ENCODE results near the gene HOXB5.

HOXB5 gene

DNA sequence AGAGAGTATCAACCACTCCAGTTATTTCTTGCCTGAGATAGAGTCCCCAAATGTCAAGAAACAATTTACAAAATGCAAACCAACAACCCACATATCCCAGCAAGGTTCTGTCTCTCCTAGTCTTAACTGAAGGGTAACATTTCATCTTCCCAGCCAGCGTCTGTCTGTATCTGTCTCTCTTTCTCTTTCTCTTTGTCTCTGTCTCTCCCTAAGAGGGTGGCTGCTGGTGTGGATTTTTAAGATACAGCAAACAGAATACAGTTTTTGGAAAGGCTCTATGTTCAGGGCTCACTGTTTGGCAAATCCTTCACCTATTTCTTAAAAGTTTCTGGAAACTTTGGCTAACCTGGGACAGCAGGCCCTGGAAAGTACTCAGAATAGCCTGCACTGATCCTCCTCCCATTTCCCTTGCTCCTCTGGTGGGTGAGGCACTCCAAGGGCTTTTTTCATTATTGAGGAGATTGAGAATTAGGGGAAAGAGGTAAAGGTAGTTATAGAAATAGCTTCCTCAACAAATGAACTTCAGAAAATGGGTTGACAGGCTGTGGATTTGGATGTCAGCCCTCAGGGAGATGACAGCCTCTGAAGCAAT lies 21.7 kb downstream of the HOXB5 start:
- no peak for DNase-seq

- no peak for DNase-seq
Measured at GRCh38 chr17:48571024-48571818, 22.4 kb downstream of the HOXB5 start.

DNA sequence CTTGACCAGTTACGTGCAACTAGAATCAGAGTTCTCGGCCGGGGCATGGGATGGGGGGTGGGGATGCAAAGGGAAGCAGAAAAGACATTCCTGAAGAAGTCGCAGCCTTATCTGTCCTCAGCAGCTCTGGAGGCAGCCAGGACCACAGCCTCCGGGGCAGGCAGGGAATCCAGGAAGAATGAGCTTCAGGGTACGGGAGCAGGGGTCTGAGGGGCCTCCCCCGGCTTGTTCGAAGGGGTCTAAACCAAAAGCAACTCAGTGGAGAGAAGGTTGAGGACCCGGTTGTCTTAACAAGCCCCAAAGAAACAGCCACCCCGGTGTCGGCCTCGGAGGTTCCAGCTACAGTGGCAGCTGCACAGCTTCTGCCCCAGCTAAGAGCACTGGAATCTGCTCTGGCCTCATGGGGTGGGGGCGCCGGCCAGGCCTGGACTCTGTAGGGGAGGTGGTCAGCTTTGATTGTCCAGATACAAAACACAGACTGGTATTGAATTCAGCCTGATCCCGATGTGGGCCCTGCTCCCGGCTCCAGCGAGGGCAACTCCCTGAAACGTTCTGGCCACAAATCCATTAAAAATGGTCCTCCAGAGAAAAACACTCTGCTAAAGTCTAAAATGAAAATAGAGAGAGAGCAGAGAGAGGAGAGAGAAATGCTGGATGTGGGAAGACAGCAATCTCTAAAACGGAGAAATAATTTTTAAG lies 23.1 kb downstream of the HOXB5 start:
- DNase-seq, result no peak

GRCh38 chr17:48569674-48570324 lies 23.8 kb downstream of the HOXB5 start:
- DNase-seq, result no peak

- DNase-seq, result no peak
Measured at GRCh38 chr17:48569240-48569582, 24.4 kb downstream of the HOXB5 start.

- peak; percentile 69 for DNase-seq
Measured at GRCh38 chr17:48568499-48569239, 24.9 kb downstream of the HOXB5 start.

- DNase-seq, result no peak
Measured at GRCh38 chr17:48567646-48568354, 25.8 kb downstream of the HOXB5 start.

DNA sequence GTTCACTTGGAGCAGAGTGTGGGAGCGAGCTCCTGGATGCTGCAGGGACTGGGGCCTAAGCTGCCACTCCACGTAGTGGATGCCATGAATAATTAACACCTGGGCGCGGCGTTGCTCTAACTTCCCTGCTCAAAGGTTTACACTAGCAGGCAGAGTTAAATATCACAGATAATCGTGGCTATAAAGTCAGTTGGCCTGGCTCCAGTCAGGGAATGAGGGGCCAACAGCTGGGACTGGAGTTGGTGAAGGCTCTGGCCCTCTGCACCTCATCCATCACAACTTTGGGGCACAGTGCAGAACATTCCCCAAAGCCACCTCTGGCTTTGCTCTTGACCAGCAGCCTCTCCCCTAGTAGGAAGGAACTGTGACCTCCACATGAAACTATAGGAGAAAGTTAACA lies 26.4 kb downstream of the HOXB5 start:
- DNase-seq, result no peak

DNA sequence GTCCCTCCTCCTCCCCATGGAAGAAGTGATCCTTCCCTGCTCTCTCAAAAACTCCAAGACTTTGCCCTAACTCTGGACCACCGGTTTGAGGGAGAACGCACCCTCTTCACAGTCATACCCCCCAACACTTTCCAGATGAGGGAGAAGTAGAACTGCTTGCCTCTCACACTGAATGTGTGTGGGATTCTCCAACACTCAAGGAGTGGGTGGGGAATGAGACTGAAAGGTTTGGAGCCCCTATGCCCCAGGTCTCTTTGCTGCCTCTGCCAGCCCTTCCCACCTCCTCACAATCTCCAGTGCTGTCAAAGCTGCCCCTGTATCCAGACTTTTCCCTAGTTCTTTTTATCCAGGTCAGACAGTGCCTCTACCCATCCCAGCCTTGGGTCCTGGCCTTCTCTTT lies 26.9 kb downstream of the HOXB5 start:
- DNase-seq, result no peak

- DNase-seq, result no peak
Measured at GRCh38 chr17:48565925-48566710, 27.5 kb downstream of the HOXB5 start.

GRCh38 chr17:48565022-48565554 lies 28.5 kb downstream of the HOXB5 start:
- DNase-seq, result peak; percentile 70

- no peak for DNase-seq
Measured at GRCh38 chr17:48564188-48565021, 29.2 kb downstream of the HOXB5 start.

DNA sequence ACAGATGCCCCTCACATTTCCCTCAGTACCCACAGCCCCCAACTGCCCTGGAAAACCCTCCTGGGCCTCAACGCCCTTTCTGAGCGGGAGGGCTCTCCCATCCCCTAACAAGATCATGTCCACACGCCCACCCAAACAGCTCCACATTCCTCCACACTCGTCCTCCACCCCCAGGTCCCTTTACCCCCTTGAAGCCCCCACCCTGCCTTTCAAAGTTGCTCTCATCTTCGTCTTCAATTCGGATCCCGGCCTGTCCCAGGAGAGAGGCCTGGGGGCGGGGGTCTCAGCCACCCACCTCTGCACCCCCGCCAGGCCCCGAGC lies 29.8 kb downstream of the HOXB5 start:
- DNase-seq, result no peak

- DNase-seq, result no peak
Measured at GRCh38 chr17:48563385-48563838, 30.2 kb downstream of the HOXB5 start.

DNA sequence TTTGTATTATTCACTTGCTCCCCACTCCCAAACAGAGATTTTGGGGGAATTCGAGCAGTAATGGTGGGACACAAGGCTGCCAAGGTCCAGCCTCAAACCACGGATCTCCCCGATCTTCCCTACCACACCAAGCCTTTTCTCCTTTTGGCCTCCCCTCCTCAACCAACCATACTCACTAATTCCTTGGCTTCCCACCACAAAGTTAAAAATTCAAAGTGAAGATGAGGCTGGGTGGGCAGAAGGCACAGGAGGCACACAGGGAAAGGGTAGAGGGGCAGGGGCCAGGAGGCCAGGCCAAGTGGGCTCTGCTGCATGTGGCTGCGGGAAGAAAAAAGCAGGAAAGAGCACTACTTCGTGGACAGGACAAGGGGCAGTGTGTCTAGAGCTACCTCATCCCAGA lies 30.6 kb downstream of the HOXB5 start:
- no peak for DNase-seq

GRCh38 chr17:48561884-48562810 lies 31.4 kb downstream of the HOXB5 start:
- peak; percentile 87 for DNase-seq

DNA sequence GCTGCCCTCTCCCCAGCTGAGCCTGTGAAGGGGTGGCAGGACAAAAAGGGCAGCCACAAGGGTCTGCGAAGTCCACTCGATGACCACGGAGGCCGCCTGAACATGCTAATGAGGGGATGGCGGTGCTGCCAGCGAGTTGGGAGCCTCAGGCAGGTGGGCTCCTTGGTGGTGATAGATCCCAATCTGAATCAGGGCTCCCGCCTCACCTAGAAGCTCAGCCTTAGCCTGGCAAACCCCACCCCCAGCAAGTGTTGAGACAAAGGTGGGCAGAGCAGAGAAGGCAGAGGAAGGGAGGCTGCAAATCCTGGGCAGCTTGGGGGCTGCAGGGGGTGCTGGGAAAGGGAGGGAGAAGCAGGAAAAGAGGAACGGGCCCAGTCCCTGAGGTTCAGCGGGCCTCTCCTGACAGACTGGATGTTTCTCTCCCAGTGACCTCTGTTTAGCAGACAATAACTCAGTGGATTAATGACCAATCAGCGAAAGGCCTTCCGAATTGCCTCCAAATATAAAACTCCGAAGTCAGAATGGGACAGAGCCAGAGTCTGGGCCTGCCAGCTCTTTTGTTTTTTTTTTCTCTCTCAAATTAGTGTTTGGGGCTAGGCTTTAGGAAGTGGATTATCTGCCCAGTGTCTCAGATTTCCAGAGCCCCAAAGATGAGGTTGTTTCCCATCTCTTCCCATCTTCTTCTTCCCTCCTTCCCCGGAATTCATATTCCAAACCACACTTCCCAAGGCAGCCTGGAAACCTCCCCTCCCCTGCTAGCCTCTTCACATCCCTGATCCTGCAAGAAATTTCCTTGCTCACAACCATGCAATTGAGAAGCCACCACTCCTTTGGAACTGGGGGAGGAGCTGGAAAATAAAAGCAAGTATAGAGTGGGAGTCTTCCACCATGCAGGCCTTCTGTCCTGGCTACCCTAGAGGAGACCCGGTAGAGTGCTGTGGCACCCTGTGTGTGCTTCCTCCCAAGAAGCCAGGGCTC lies 33.5 kb downstream of the HOXB5 start:
- DNase-seq, result no peak
